Endodermal cell (in vitro differentiated cells): ENCODE measurements around the gene GAS2L3. TPM values are rescaled to one million over a fixed set of nuclear protein-coding genes. Genes with fewer than 3 reads are reported as not detected.

Experiments
- DNase-seq: peaks from one replicate; pipeline ENCODE4 v3.0.0-alpha.2; 2017
- H3K27ac ChIP-seq: 2 replicates; pipeline ENCODE4 v1.5.1; 2013; ENCODE audit warnings: mild to moderate bottlenecking, low read depth, low read length, moderate library complexity
- H3K27me3 ChIP-seq: 2 replicates; pipeline ENCODE4 v1.6.1; 2013; ENCODE audit warnings: mild to moderate bottlenecking, low read length, moderate library complexity; ENCODE audit not compliant: insufficient read depth, control insufficient read depth, poor library complexity, severe bottlenecking
- H3K36me3 ChIP-seq: 2 replicates; pipeline ENCODE4 v1.7.0; 2013; ENCODE audit warnings: mild to moderate bottlenecking, low read length, moderate library complexity; ENCODE audit not compliant: control insufficient read depth, insufficient read depth
- H3K4me1 ChIP-seq: one replicate; pipeline ENCODE4 v1.7.0; 2013; ENCODE audit warnings: low read length; ENCODE audit not compliant: control insufficient read depth, insufficient read depth
- H3K4me3 ChIP-seq: 2 replicates; pipeline ENCODE4 v1.5.1; 2013; ENCODE audit warnings: mild to moderate bottlenecking, low read length, moderate library complexity
- H3K9ac ChIP-seq: 2 replicates; pipeline ENCODE4 v1.6.1; 2013; ENCODE audit warnings: mild to moderate bottlenecking, low read length, moderate library complexity; ENCODE audit not compliant: poor library complexity, severe bottlenecking; ENCODE audit errors: extremely low read depth
- H3K9me3 ChIP-seq: 2 replicates; pipeline ENCODE4 v1.6.1; 2013; ENCODE audit warnings: mild to moderate bottlenecking, low read length, moderate library complexity; ENCODE audit not compliant: control insufficient read depth
- H3K27ac Mint-ChIP-seq: 2 replicates; pipeline ENCODE4 v1.8.0; 2020; ENCODE audit warnings: mixed read lengths
- H3K27me3 Mint-ChIP-seq: 2 replicates; pipeline ENCODE4 v1.8.0; 2021; ENCODE audit warnings: mild to moderate bottlenecking, mixed read lengths; ENCODE audit not compliant: insufficient read depth
- H3K36me3 Mint-ChIP-seq: 2 replicates; pipeline ENCODE4 v1.8.0; 2020; ENCODE audit warnings: low read depth, mixed read lengths
- H3K4me1 Mint-ChIP-seq: 2 replicates; pipeline ENCODE4 v1.8.0; 2020; ENCODE audit warnings: mixed read lengths
- H3K4me3 Mint-ChIP-seq: 2 replicates; pipeline ENCODE4 v1.8.0; 2020; ENCODE audit warnings: mild to moderate bottlenecking, moderate library complexity, mixed read lengths
- H3K9me3 Mint-ChIP-seq: 2 replicates; pipeline ENCODE4 v1.8.0; 2020; ENCODE audit warnings: mild to moderate bottlenecking, mixed read lengths
- WGBS, 2 experiments: methylation state at CpG; one replicate each; pipeline versions ENCODE4 v1.1.5 to v1.1.7; 2013; ENCODE audit warnings: missing lambda C conversion rate in 2 of 2, mixed read lengths in 1 of 2; ENCODE audit not compliant: insufficient coverage in 1 of 2, insufficient read length in 1 of 2; 5-methylcytosine and 5-hydroxymethylcytosine counted together
- total RNA-seq, 2 donors: library from RNA; stranded (reverse); fragmentation: NEBNext Ultra II Directional in 1 of 2; extraction: Animal tissue kit (Norgen Biotek cat#: 25700) in 1 of 2; gene quantifications; 2 replicates in 1 of 2; 3 replicates in 1 of 2; pipeline ENCODE4 v1.2.1, GENCODE V29; 2021
- TF ChIP-seq, protein P1 (sequence below): fragments of 200-600 bp; sonication (generic); conservative IDR thresholded peaks from 2 replicates; pipeline ENCODE4 v1.5.0; 2021; ENCODE audit warnings: antibody characterized with exemption, mild to moderate bottlenecking

The GAS2L3 gene
- total RNA-seq, 2 donors from 2014 or later, result 13.5 to 26.8 TPM

DNA sequence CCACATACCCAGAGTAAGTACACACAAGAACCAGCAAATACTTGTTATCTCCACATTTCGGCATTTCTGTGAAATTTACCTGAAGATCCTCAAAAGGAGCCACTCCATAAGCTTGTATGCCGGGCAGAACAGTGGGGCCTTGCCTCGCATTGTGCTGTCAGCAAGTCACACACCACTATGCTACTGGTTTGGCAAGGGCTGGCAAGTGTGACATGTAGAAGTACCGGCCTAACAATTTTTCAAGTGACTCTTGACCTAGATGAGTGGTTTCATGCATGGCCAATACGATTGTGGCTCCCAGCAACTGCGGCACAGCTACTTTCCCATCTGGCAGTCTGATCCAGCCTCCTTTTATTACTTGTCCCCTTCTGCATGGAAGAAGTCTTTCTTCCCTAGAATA, 69.8 kb downstream of the GAS2L3 start:
- DNase-seq, result no peak
- Histone ChIP-seq H3K27ac (no peak overlapping the region), H3K9me3 (peaks cover 30% of the 10 kb centered on the region), H3K36me3 (no peaks in the 10 kb centered on the region), H3K4me1 (no peaks in the 10 kb centered on the region), H3K4me3 (no peak overlapping the region), H3K9ac (no peak overlapping the region), H3K27me3 (no peaks in the 10 kb centered on the region)
- Mint-ChIP-seq H3K4me3 (no peak overlapping the region), H3K27ac (no peak overlapping the region), H3K4me1 (no peaks in the 10 kb centered on the region), H3K9me3 (peaks cover 45% of the 10 kb centered on the region), H3K36me3 (peaks cover 10% of the 10 kb centered on the region), H3K27me3 (no peaks in the 10 kb centered on the region)
- WGBS, 2 experiments, result 87 to 95% methylated on average over 5 to 6 of the region's 6 CpGs
- TF ChIP-seq, protein P1, sequence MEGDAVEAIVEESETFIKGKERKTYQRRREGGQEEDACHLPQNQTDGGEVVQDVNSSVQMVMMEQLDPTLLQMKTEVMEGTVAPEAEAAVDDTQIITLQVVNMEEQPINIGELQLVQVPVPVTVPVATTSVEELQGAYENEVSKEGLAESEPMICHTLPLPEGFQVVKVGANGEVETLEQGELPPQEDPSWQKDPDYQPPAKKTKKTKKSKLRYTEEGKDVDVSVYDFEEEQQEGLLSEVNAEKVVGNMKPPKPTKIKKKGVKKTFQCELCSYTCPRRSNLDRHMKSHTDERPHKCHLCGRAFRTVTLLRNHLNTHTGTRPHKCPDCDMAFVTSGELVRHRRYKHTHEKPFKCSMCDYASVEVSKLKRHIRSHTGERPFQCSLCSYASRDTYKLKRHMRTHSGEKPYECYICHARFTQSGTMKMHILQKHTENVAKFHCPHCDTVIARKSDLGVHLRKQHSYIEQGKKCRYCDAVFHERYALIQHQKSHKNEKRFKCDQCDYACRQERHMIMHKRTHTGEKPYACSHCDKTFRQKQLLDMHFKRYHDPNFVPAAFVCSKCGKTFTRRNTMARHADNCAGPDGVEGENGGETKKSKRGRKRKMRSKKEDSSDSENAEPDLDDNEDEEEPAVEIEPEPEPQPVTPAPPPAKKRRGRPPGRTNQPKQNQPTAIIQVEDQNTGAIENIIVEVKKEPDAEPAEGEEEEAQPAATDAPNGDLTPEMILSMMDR, result no peak

DNA sequence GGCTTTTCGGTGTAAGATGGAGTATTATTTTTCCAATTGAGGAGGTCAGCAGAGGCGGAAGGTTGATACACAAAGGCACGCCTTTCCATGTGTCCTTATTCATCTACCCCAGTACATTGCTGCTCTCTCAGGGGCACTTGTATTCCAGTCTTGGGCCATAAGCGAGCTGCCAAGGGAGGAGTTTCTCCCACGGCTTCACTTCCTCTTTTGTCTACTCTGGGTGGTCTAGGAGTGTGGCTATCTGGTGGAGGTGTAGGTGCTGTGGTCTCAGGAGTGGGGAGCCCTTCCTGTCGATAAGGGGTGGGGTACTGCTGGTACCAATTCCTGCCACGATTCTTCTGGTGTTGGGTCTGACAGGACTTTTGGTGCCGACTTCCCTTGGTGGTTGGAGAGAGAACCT, 73.4 kb downstream of the GAS2L3 start:
- Mint-ChIP-seq H3K4me1 (no peaks in the 10 kb centered on the region), H3K4me3 (no peak overlapping the region), H3K36me3 (peaks cover 10% of the 10 kb centered on the region), H3K9me3 (peaks cover 40% of the 10 kb centered on the region), H3K27ac (no peak overlapping the region), H3K27me3 (no peaks in the 10 kb centered on the region)
- H3K9ac ChIP-seq, result no peak overlapping the region
- no peak overlapping the region for H3K4me3 ChIP-seq
- TF ChIP-seq, protein P1, result no peak
- WGBS, 2 experiments, result 83 to 95% methylated on average over 1 to 8 of the region's 8 CpGs
- H3K27me3 ChIP-seq, result no peaks in the 10 kb centered on the region
- H3K36me3 ChIP-seq, result no peaks in the 10 kb centered on the region
- H3K9me3 ChIP-seq, result peaks cover 38% of the 10 kb centered on the region
- H3K27ac ChIP-seq, result no peak overlapping the region
- no peak for DNase-seq
- H3K4me1 ChIP-seq, result no peaks in the 10 kb centered on the region

DNA sequence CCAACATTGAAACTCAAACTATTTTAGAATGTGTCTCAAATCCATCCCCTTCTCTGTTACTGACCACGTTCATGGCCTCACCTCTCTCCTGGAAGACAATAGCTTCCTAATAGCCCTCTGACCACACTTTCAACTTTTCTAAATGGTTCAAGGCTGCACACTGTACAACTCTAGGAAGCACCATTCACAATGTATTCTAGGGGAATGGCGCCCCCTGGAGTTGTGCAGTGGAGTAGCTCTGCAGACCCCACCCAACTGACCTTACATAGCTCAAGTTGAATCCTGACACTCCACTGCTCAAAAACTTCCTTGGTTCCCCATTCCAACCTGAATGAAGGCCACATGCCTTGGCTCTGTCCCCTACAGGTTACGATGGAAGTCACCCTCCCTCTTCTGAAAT, 77.6 kb downstream of the GAS2L3 start:
- no peak for DNase-seq
- 82 to 100% methylated on average over 2 to 3 of the region's 3 CpGs for WGBS, 2 experiments
- Histone ChIP-seq H3K9ac (no peak overlapping the region), H3K27me3 (no peaks in the 10 kb centered on the region), H3K4me1 (no peaks in the 10 kb centered on the region), H3K4me3 (no peak overlapping the region), H3K9me3 (peaks cover 25% of the 10 kb centered on the region), H3K27ac (no peak overlapping the region), H3K36me3 (no peaks in the 10 kb centered on the region)
- Mint-ChIP-seq H3K27ac (no peak overlapping the region), H3K4me1 (no peaks in the 10 kb centered on the region), H3K27me3 (no peaks in the 10 kb centered on the region), H3K4me3 (no peak overlapping the region), H3K9me3 (peaks cover 19% of the 10 kb centered on the region), H3K36me3 (peaks cover 3% of the 10 kb centered on the region)
- TF ChIP-seq, protein P1, result peak; percentile 59
